ENCODE measurements around the gene ZNF750.

Gene ZNF750

GRCh38 chr17:82835766-82836512, 3.9 kb downstream of the ZNF750 start:
- TF ChIP-seq SPI1 (IDR thresholded peaks at IDR 0.05; ENCODE audit: borderline replicate concordance, low read depth) (no peak), REST (IDR thresholded peaks at IDR 0.05; ENCODE audit: insufficient replicate concordance, low read depth) (no peak), CTCF (IDR thresholded peaks at IDR 0.05; ENCODE audit: insufficient read depth, low read length) (no peak), GABPA (IDR thresholded peaks at IDR 0.05; ENCODE audit: low read depth) (no peak), POLR2AphosphoS5 (IDR thresholded peaks at IDR 0.05; ENCODE audit: low read depth) (no peak)
- no peak overlapping the region for H3K27ac ChIP-seq (replicated peaks)
- DNase-seq (ENCODE audit: low read depth in 1 of 2, low spot score in 1 of 2) = no peak
- no peak overlapping the region for H3K4me3 ChIP-seq (replicated peaks; ENCODE audit: insufficient read depth, low read length)
- no peaks in the 10 kb centered on the region for H3K27me3 ChIP-seq (ENCODE audit: insufficient read depth, poor library complexity, severe bottlenecking)

- DNase-seq (ENCODE audit: low read depth in 1 of 2, low spot score in 1 of 2) = peak in 1 of 2 experiments; percentile 26
- Histone ChIP-seq H3K4me3 (replicated peaks; ENCODE audit: insufficient read depth, low read length) (no peak overlapping the region), H3K27ac (replicated peaks) (no peak overlapping the region), H3K27me3 (ENCODE audit: insufficient read depth, poor library complexity, severe bottlenecking) (no peaks in the 10 kb centered on the region)
- TF ChIP-seq REST (IDR thresholded peaks at IDR 0.05; ENCODE audit: insufficient replicate concordance, low read depth) (no peak), POLR2AphosphoS5 (IDR thresholded peaks at IDR 0.05; ENCODE audit: low read depth) (no peak)
Measured at GRCh38 chr17:82835122-82835521, 4.7 kb downstream of the ZNF750 start.

GRCh38 chr17:82832881-82833475, 6.8 kb downstream of the ZNF750 start:
- H3K27ac ChIP-seq (replicated peaks) = no peak overlapping the region
- no peak for DNase-seq (ENCODE audit: low read depth in 1 of 2, low spot score in 1 of 2)

More at GRCh38 chr17:82832881-82833475, 6.8 kb downstream of the ZNF750 start:
- Histone ChIP-seq H3K27me3 (ENCODE audit: insufficient read depth, poor library complexity, severe bottlenecking) (no peaks in the 10 kb centered on the region), H3K4me3 (replicated peaks; ENCODE audit: insufficient read depth, low read length) (no peak overlapping the region)
- TF ChIP-seq GABPA (IDR thresholded peaks at IDR 0.05; ENCODE audit: low read depth) (no peak), REST (IDR thresholded peaks at IDR 0.05; ENCODE audit: insufficient replicate concordance, low read depth) (no peak), SPI1 (IDR thresholded peaks at IDR 0.05; ENCODE audit: borderline replicate concordance, low read depth) (no peak), CTCF (IDR thresholded peaks at IDR 0.05; ENCODE audit: insufficient read depth, low read length) (no peak), POLR2AphosphoS5 (IDR thresholded peaks at IDR 0.05; ENCODE audit: low read depth) (no peak)

Data from HL-60 (cell line).